Keratinocyte (primary cell): Measurements from ENCODE around the gene RAB12.

Source experiments
- EZH2 ChIP-seq: IDR thresholded peaks from one replicate; pipeline ENCODE4 v1.6.1; 2012; ENCODE audit warnings: inconsistent platforms, mild to moderate bottlenecking, low read length, moderate library complexity
- TF ChIP-seq, protein P1 (sequence below), 3 experiments: IDR thresholded peaks in 1 of 3; conservative IDR thresholded peaks in 1 of 3; optimal IDR thresholded peaks in 1 of 3; 2 replicates in 2 of 3; 3 replicates in 1 of 3; pipeline versions ENCODE3 to v1.5.1; 2011; ENCODE audit warnings: low read length in 3 of 3, mild to moderate bottlenecking in 3 of 3, moderate library complexity in 2 of 3, control low read depth in 1 of 3, inconsistent platforms in 1 of 3; ENCODE audit not compliant: insufficient read depth in 2 of 3; ENCODE audit errors: extremely low read depth in 1 of 3

DNA sequence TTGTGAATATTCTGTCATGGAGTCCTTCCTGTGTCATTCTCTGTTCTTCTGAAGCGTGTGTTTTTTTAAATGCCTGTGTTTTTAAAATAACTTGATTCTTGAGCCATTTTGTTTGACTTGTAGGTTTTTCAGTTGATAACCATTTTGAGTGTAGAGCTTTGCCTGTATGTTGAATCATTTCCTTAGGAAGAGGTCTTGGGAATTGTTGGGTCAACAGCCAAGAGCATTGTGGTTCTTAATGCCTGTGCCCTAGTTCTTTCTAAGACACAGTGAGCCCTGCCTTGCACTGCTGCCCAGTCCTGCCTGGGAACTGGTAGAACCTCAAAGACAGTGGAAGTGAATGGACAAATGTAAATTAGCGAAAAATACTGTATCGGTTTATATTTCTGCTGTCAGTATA is 25.9 kb downstream of the RAB12 start:
- TF ChIP-seq, protein P1, sequence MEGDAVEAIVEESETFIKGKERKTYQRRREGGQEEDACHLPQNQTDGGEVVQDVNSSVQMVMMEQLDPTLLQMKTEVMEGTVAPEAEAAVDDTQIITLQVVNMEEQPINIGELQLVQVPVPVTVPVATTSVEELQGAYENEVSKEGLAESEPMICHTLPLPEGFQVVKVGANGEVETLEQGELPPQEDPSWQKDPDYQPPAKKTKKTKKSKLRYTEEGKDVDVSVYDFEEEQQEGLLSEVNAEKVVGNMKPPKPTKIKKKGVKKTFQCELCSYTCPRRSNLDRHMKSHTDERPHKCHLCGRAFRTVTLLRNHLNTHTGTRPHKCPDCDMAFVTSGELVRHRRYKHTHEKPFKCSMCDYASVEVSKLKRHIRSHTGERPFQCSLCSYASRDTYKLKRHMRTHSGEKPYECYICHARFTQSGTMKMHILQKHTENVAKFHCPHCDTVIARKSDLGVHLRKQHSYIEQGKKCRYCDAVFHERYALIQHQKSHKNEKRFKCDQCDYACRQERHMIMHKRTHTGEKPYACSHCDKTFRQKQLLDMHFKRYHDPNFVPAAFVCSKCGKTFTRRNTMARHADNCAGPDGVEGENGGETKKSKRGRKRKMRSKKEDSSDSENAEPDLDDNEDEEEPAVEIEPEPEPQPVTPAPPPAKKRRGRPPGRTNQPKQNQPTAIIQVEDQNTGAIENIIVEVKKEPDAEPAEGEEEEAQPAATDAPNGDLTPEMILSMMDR (optimal IDR thresholded peaks at IDR 0.05 in 1 of 3, IDR thresholded peaks at IDR 0.05 in 1 of 3, conservative IDR thresholded peaks at IDR 0.05 in 1 of 3; ENCODE audit: extremely low read depth in 1 of 3, insufficient read depth in 2 of 3, low read length in 3 of 3), result no peak
- no peak for TF ChIP-seq EZH2
